ENCODE measurements around the gene GPANK1. TPM values are rescaled to one million over a fixed set of nuclear protein-coding genes. Genes with fewer than 3 reads are reported as not detected.
A peak's percentile ranks its signal among the peaks of the same experiment; 100 is the strongest.

The GPANK1 gene
- total and polyA plus RNA-seq, 2 of the 13 experiments (the other 11 are each of a cell fraction or from before 2014, with no cell fraction given), result 15.4 to 22.8 TPM

- TF ChIP-seq, protein P1, sequence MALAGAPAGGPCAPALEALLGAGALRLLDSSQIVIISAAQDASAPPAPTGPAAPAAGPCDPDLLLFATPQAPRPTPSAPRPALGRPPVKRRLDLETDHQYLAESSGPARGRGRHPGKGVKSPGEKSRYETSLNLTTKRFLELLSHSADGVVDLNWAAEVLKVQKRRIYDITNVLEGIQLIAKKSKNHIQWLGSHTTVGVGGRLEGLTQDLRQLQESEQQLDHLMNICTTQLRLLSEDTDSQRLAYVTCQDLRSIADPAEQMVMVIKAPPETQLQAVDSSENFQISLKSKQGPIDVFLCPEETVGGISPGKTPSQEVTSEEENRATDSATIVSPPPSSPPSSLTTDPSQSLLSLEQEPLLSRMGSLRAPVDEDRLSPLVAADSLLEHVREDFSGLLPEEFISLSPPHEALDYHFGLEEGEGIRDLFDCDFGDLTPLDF (CRISPR knock-in tag; IDR thresholded peaks at IDR 0.05), result peak; percentile 66; the same call in 1 of the 2 replicates
- TF ChIP-seq JARID2 (CRISPR knock-in tag; IDR thresholded peaks at IDR 0.05; ENCODE audit: insufficient replicate concordance), result no peak
- TF ChIP-seq, protein P2, sequence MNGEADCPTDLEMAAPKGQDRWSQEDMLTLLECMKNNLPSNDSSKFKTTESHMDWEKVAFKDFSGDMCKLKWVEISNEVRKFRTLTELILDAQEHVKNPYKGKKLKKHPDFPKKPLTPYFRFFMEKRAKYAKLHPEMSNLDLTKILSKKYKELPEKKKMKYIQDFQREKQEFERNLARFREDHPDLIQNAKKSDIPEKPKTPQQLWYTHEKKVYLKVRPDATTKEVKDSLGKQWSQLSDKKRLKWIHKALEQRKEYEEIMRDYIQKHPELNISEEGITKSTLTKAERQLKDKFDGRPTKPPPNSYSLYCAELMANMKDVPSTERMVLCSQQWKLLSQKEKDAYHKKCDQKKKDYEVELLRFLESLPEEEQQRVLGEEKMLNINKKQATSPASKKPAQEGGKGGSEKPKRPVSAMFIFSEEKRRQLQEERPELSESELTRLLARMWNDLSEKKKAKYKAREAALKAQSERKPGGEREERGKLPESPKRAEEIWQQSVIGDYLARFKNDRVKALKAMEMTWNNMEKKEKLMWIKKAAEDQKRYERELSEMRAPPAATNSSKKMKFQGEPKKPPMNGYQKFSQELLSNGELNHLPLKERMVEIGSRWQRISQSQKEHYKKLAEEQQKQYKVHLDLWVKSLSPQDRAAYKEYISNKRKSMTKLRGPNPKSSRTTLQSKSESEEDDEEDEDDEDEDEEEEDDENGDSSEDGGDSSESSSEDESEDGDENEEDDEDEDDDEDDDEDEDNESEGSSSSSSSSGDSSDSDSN (CRISPR knock-in tag; IDR thresholded peaks at IDR 0.05), result peak; percentile 65
- peak; percentile 65; the same call in 1 of the 2 replicates for TF ChIP-seq ZNF766 (CRISPR knock-in tag; IDR thresholded peaks at IDR 0.05; ENCODE audit: borderline replicate concordance)
- TF ChIP-seq ETV5 (CRISPR knock-in tag; IDR thresholded peaks at IDR 0.05; ENCODE audit: borderline replicate concordance), result peak; percentile 85
- no peak for TF ChIP-seq NPAS2 (CRISPR knock-in tag; IDR thresholded peaks at IDR 0.05; ENCODE audit: borderline replicate concordance)
- TF ChIP-seq HNF1B (CRISPR knock-in tag; IDR thresholded peaks at IDR 0.05), result peak; percentile 76
- peak; percentile 69 for TF ChIP-seq NFYC (CRISPR knock-in tag; IDR thresholded peaks at IDR 0.05)
- TF ChIP-seq, protein P3, sequence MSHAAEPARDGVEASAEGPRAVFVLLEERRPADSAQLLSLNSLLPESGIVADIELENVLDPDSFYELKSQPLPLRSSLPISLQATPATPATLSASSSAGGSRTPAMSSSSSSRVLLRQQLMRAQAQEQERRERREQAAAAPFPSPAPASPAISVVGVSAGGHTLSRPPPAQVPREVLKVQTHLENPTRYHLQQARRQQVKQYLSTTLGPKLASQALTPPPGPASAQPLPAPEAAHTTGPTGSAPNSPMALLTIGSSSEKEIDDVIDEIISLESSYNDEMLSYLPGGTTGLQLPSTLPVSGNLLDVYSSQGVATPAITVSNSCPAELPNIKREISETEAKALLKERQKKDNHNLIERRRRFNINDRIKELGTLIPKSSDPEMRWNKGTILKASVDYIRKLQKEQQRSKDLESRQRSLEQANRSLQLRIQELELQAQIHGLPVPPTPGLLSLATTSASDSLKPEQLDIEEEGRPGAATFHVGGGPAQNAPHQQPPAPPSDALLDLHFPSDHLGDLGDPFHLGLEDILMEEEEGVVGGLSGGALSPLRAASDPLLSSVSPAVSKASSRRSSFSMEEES (CRISPR knock-in tag; IDR thresholded peaks at IDR 0.05), result peak; percentile 22
- TF ChIP-seq PATZ1 (CRISPR knock-in tag; IDR thresholded peaks at IDR 0.05), result peak; percentile 96
- no peak for TF ChIP-seq SETDB1 (CRISPR knock-in tag; IDR thresholded peaks at IDR 0.05; ENCODE audit: borderline replicate concordance)
- TF ChIP-seq SALL1 (CRISPR knock-in tag; IDR thresholded peaks at IDR 0.05), result peak; percentile 72
- TF ChIP-seq RERE (CRISPR knock-in tag; IDR thresholded peaks at IDR 0.05; ENCODE audit: low read depth), result no peak
Measured at GRCh38 chr6:31665501-31666336, 922 bp upstream of the GPANK1 start, which contains the start of gene CSNK2B (continued).

Data from HepG2 (cell line).